Naive B cell (primary cell): ENCODE measurements around the gene PAPSS1. TPM values are rescaled to one million over a fixed set of nuclear protein-coding genes. Genes with fewer than 3 reads are reported as not detected.

ENCODE experiments used
- ATAC-seq, 2 donors: fragments of 150-1000 bp; cut with Tn5 transposase; 2 replicates each; pipeline ENCODE4 v1.10.0; 2021; ENCODE audit warnings: low read depth in 2 of 2, mild to moderate bottlenecking in 2 of 2, moderate library complexity in 2 of 2
- DNase-seq: peaks from one replicate; pipeline ENCODE4 v3.0.0; 2022
- H3K27ac Mint-ChIP-seq, 6 donors: one replicate each; pipeline ENCODE4 v1.8.0; 2020 to 2022; ENCODE audit warnings: mild to moderate bottlenecking in 6 of 6, mixed read lengths in 6 of 6, moderate library complexity in 5 of 6, inconsistent platforms in 2 of 6
- H3K27me3 Mint-ChIP-seq, 3 donors: one replicate each; pipeline ENCODE4 v1.8.0; 2021 to 2022; ENCODE audit warnings: mixed read lengths in 3 of 3, mild to moderate bottlenecking in 1 of 3
- H3K36me3 Mint-ChIP-seq, 2 donors: one replicate each; pipeline ENCODE4 v1.8.0; 2020 to 2022; ENCODE audit warnings: mixed read lengths in 2 of 2, inconsistent platforms in 1 of 2, mild to moderate bottlenecking in 1 of 2
- H3K4me1 Mint-ChIP-seq, 3 donors: one replicate each; pipeline ENCODE4 v1.8.0; 2020 to 2022; ENCODE audit warnings: mixed read lengths in 3 of 3, inconsistent platforms in 1 of 3, mild to moderate bottlenecking in 1 of 3, moderate library complexity in 1 of 3
- H3K4me3 Mint-ChIP-seq, 8 donors: one replicate each; pipeline ENCODE4 v1.8.0; 2020 to 2022; ENCODE audit warnings: mild to moderate bottlenecking in 8 of 8, mixed read lengths in 8 of 8, moderate library complexity in 8 of 8, inconsistent platforms in 2 of 8
- H3K9me3 Mint-ChIP-seq, 7 donors: one replicate each; pipeline ENCODE4 v1.8.0; 2020 to 2022; ENCODE audit warnings: mixed read lengths in 7 of 7, mild to moderate bottlenecking in 5 of 7, inconsistent platforms in 2 of 7, moderate library complexity in 1 of 7
- polyA plus RNA-seq, 6 donors: library from polyadenylated mRNA; unstranded; fragments of 300-500 nt; fragmentation: Illumina TruSeq; gene quantifications; one replicate each; pipeline ENCODE4 v1.2.3, GENCODE V29; 2021; ENCODE audit warnings: low read depth in 6 of 6

The PAPSS1 gene
- polyA plus RNA-seq, 6 donors from 2014 or later = 27.4 to 54.5 (median 33.6) TPM

- H3K4me3 Mint-ChIP-seq = no peak overlapping the region
Measured at GRCh38 chr4:107693132-107693531, 26.9 kb downstream of the PAPSS1 start.

DNA sequence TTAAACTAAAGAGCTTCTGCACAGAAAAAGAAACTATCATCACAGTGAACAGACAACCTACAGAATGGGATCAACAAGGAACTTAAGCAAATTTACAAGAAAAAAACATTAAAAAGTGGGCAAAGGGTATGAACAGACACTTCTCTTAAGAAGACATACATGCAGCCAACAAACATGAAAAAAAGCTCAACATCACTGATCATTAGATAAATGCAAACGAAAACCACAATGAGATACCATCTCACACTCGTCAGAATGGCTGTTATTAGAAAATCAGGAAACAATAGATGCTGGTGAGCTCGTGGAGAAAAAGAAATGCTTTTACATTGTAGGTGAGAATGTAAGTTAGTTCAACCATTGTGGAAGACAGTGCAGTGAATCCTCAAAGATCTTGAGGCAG is 27.8 kb downstream of the PAPSS1 start:
- no peaks in the 10 kb centered on the region for H3K27me3 Mint-ChIP-seq
- no peak for DNase-seq
- no peak overlapping the region for H3K27ac Mint-ChIP-seq
- no peak overlapping the region for H3K4me3 Mint-ChIP-seq
- H3K4me1 Mint-ChIP-seq = peaks cover 0 to 5% (median 0%) of the 10 kb centered on the region in 3 donors
- H3K36me3 Mint-ChIP-seq = peaks cover 0 to 29% of the 10 kb centered on the region in 2 donors
- no peak for ATAC-seq
- peaks cover 0 to 4% (median 0%) of the 10 kb centered on the region in 7 donors for H3K9me3 Mint-ChIP-seq

More at GRCh38 chr4:107693132-107693531, 26.9 kb downstream of the PAPSS1 start:
- peaks cover 0 to 4% (median 0%) of the 10 kb centered on the region in 7 donors for H3K9me3 Mint-ChIP-seq
- ATAC-seq (no peak), DNase-seq (no peak)
- H3K36me3 Mint-ChIP-seq = peaks cover 2 to 33% of the 10 kb centered on the region in 2 donors
- no peak overlapping the region for H3K27ac Mint-ChIP-seq
- H3K27me3 Mint-ChIP-seq = no peaks in the 10 kb centered on the region
- H3K4me1 Mint-ChIP-seq = peaks cover 0 to 5% (median 0%) of the 10 kb centered on the region in 3 donors

GRCh38 chr4:107691378-107691777 is 28.7 kb downstream of the PAPSS1 start:
- Mint-ChIP-seq H3K36me3 (peaks cover 0 to 27% of the 10 kb centered on the region in 2 donors), H3K4me3 (no peak overlapping the region), H3K27ac (no peak overlapping the region), H3K4me1 (peaks cover 0 to 5% (median 0%) of the 10 kb centered on the region in 3 donors), H3K27me3 (no peaks in the 10 kb centered on the region), H3K9me3 (peaks cover 0 to 4% (median 0%) of the 10 kb centered on the region in 7 donors)
- ATAC-seq (no peak), DNase-seq (no peak)

DNA sequence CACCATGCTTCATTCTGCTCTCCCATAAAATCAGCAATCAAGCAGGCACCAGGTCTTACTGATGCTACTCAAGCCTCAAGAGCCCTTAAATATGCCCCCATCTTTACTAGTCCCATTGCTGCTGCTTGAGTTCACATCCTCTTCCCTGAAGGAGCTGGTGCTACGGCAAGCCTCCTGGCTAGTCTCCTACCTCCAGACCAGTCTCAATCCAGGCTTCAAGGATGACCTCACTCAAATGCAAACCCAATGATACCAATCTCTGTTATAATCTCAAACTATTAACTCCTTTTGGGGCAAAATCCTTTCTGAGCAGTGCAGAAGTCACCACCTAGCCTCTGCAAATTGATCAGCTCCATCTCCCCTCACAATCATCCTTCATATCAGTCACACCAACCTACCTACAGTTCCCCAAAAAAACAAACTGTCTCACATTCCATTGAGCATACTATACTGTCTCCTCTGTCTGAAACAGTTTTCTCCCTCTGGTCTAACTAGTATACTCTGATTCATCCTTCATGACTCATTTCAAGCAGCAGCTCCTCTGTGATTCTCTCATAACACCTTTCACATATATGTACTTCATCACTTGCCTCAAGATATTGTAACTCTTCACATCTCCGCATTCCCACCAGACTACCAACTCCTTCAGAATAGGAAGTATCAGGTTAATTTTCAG is 30.0 kb downstream of the PAPSS1 start:
- ATAC-seq = no peak
- no peaks in the 10 kb centered on the region for H3K27me3 Mint-ChIP-seq
- no peak for DNase-seq
- H3K36me3 Mint-ChIP-seq = peaks cover 0 to 26% of the 10 kb centered on the region in 2 donors
- H3K4me3 Mint-ChIP-seq = no peak overlapping the region
- H3K4me1 Mint-ChIP-seq = no peaks in the 10 kb centered on the region
- H3K27ac Mint-ChIP-seq = no peak overlapping the region
- H3K9me3 Mint-ChIP-seq = no peaks in the 10 kb centered on the region

- ATAC-seq (no peak), DNase-seq (no peak)
- no peaks in the 10 kb centered on the region for H3K4me1 Mint-ChIP-seq
- no peak overlapping the region for H3K27ac Mint-ChIP-seq
- H3K9me3 Mint-ChIP-seq = no peaks in the 10 kb centered on the region
- peaks cover 0 to 18% of the 10 kb centered on the region in 2 donors for H3K36me3 Mint-ChIP-seq
- H3K27me3 Mint-ChIP-seq = no peaks in the 10 kb centered on the region
- H3K4me3 Mint-ChIP-seq = no peak overlapping the region
Measured at GRCh38 chr4:107688421-107688820, 31.6 kb downstream of the PAPSS1 start.

DNA sequence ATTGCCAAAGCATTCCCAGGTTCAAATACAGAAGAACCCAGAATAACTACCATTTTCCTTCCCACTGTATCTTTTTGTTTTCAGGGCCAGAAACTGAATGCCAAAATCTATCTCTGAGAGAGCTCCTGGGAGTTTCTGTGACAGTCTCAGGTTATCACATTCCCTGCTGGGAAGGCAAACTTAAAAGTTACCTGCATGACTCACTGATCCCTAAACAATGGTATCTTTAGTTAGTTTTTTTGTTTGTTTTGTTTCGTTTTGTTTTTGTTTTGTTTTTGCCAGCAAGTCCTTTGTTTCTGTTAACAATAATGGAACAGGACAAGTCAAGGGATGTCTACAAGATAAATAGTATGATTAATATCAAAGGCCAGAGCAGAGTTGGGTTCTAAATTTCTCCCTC is 34.3 kb downstream of the PAPSS1 start:
- Mint-ChIP-seq H3K4me3 (no peak overlapping the region), H3K4me1 (no peaks in the 10 kb centered on the region), H3K36me3 (peaks cover 2 to 22% of the 10 kb centered on the region in 2 donors), H3K9me3 (no peaks in the 10 kb centered on the region), H3K27ac (no peak overlapping the region), H3K27me3 (no peaks in the 10 kb centered on the region)
- no peak for ATAC-seq
- no peak for DNase-seq

- no peak for DNase-seq
- Mint-ChIP-seq H3K27me3 (no peaks in the 10 kb centered on the region), H3K4me1 (no peaks in the 10 kb centered on the region), H3K36me3 (peaks cover 17 to 35% of the 10 kb centered on the region in 2 donors), H3K4me3 (no peak overlapping the region), H3K27ac (no peak overlapping the region), H3K9me3 (peaks cover 0 to 6% (median 0%) of the 10 kb centered on the region in 7 donors)
- ATAC-seq = no peak
Measured at GRCh38 chr4:107683873-107684272, 36.2 kb downstream of the PAPSS1 start.

DNA sequence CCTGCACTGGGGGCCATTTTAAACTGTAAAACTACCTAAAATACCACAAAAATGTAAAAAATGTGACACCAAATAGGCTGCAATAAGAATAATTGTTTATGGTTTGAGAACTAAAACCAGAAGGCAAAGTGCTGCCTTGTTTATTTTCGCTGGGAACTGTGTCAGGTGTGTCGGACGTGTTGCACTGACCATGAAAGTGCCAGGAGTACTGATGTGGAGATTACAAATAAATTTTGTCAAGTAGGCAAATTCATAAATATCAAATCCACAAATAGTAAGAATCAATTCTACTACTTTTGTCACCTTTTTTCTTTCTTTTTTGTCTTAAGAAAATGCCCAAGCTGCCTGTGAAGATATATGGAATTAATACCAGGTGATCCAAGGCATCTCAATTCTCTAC is 37.7 kb downstream of the PAPSS1 start:
- H3K9me3 Mint-ChIP-seq = peaks cover 0 to 6% (median 0%) of the 10 kb centered on the region in 7 donors
- no peak overlapping the region for H3K27ac Mint-ChIP-seq
- no peaks in the 10 kb centered on the region for H3K4me1 Mint-ChIP-seq
- no peak overlapping the region for H3K4me3 Mint-ChIP-seq
- no peaks in the 10 kb centered on the region for H3K27me3 Mint-ChIP-seq
- DNase-seq (no peak), ATAC-seq (no peak)
- peaks cover 31 to 47% of the 10 kb centered on the region in 2 donors for H3K36me3 Mint-ChIP-seq

DNA sequence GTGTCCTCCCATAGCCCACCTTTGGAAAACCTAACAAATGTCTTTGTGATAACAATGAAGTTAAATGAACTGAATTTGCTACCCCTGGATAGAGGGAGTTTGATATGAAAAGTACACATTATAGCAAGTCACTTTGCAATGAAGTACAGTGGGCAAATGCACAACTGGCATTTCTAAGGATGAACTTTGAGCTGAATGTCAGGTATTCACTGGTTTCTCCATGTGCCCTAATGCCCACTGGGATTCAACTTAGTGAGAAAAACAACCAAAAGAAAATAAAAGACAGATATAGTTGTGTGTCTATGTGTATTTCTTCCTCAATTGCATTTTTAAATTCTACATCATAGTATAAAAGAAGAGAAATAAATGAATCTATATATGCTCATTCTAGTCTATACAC is 51.0 kb downstream of the PAPSS1 start:
- no peaks in the 10 kb centered on the region for H3K27me3 Mint-ChIP-seq
- no peaks in the 10 kb centered on the region for H3K4me1 Mint-ChIP-seq
- peaks cover 0 to 4% (median 0%) of the 10 kb centered on the region in 7 donors for H3K9me3 Mint-ChIP-seq
- H3K27ac Mint-ChIP-seq = no peak overlapping the region
- H3K4me3 Mint-ChIP-seq = no peak overlapping the region
- H3K36me3 Mint-ChIP-seq = peaks cover 10 to 15% of the 10 kb centered on the region in 2 donors
- DNase-seq = no peak
- no peak for ATAC-seq

DNA sequence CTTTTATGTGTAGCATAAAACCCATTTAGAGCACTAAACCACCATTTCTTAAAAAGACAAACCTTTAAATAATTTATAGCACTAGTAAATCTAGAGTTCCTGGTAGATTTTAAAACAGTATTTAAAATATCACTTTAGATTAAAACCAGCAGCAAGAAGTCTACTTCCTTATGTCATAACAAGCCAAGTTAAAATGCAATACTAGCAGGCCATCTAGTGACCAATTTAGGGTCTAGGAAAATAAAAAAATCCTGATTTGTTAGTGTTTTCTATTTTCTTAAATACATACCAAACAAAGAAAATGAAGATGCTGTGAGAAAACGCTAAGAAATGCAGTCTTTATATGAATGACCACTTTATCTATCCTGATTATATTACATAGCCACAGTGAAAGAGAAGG is 53.9 kb downstream of the PAPSS1 start:
- H3K27ac Mint-ChIP-seq = no peak overlapping the region

GRCh38 chr4:107665001-107665400 is 55.0 kb downstream of the PAPSS1 start:
- H3K4me1 Mint-ChIP-seq = no peaks in the 10 kb centered on the region
- no peak for DNase-seq
- H3K36me3 Mint-ChIP-seq = peaks cover 0 to 6% of the 10 kb centered on the region in 2 donors
- H3K27me3 Mint-ChIP-seq = no peaks in the 10 kb centered on the region
- H3K4me3 Mint-ChIP-seq = no peak overlapping the region
- H3K27ac Mint-ChIP-seq = no peak overlapping the region
- no peaks in the 10 kb centered on the region for H3K9me3 Mint-ChIP-seq
- no peak for ATAC-seq

More for the DNA sequence above, 53.9 kb downstream of the PAPSS1 start:
- no peak for ATAC-seq
- peaks cover 0 to 9% of the 10 kb centered on the region in 2 donors for H3K36me3 Mint-ChIP-seq
- no peaks in the 10 kb centered on the region for H3K9me3 Mint-ChIP-seq
- no peaks in the 10 kb centered on the region for H3K4me1 Mint-ChIP-seq
- H3K27me3 Mint-ChIP-seq = no peaks in the 10 kb centered on the region
- DNase-seq = no peak
- H3K4me3 Mint-ChIP-seq = no peak overlapping the region

- H3K27me3 Mint-ChIP-seq = no peaks in the 10 kb centered on the region
- DNase-seq (no peak), ATAC-seq (no peak)
- peaks cover 23 to 34% of the 10 kb centered on the region in 2 donors for H3K36me3 Mint-ChIP-seq
- H3K9me3 Mint-ChIP-seq = peaks cover 0 to 4% (median 0%) of the 10 kb centered on the region in 7 donors
- H3K4me3 Mint-ChIP-seq = no peak overlapping the region
- peak overlapping the region in 2 of 6 donors; percentile 11 to 61 for H3K27ac Mint-ChIP-seq
- no peaks in the 10 kb centered on the region for H3K4me1 Mint-ChIP-seq
Measured at GRCh38 chr4:107658400-107659336, 61.4 kb downstream of the PAPSS1 start.

DNA sequence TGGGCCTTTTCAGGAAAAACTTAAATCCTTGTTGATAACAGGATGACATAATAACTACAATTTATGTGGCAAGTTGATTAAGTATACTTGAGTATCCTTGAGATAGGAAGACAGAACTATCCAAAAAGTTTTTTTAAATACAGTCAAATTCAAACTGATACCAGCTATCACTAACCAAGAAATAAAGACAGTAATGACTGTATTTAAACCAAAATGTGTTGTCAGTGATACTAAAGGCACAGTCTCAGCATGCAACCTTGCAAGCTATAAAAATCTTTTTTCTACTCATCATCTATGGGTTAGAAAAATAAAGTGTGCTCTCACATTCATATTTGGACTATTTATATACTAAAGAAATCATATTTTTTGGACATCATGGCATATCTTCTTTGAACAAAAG is 64.7 kb downstream of the PAPSS1 start:
- H3K9me3 Mint-ChIP-seq = peaks cover 0 to 13% (median 8%) of the 10 kb centered on the region in 7 donors
- DNase-seq = no peak
- no peak for ATAC-seq
- no peak overlapping the region for H3K4me3 Mint-ChIP-seq
- no peaks in the 10 kb centered on the region for H3K4me1 Mint-ChIP-seq
- no peaks in the 10 kb centered on the region for H3K27me3 Mint-ChIP-seq
- H3K36me3 Mint-ChIP-seq = peaks cover 40 to 57% of the 10 kb centered on the region in 2 donors
- no peak overlapping the region for H3K27ac Mint-ChIP-seq
